Parathyroid adenoma (tissue), 2 donors: Measurements from ENCODE around the gene SKA1.
"Not testable (repeated sequence)": the region's sequence is repeated elsewhere in the genome, so short reads cannot be mapped to it uniquely, and the experiment has no call there.

Experiments
- H2AFZ ChIP-seq: fragments of 300-600 bp; sonication (generic); one replicate; pipeline ENCODE4 v1.7.0; 2017; ENCODE audit warnings: antibody characterized with exemption, mild to moderate bottlenecking
- H3K27ac ChIP-seq: fragments of 300-600 bp; sonication (generic); one replicate; pipeline ENCODE4 v1.7.0; 2017
- H3K27me3 ChIP-seq: fragments of 300-600 bp; sonication (generic); one replicate; pipeline ENCODE4 v1.7.0; 2017; ENCODE audit warnings: low read length; ENCODE audit not compliant: control insufficient read depth, insufficient read depth
- H3K36me3 ChIP-seq: fragments of 300-600 bp; sonication (generic); one replicate; pipeline ENCODE4 v1.7.0; 2017; ENCODE audit warnings: low read length; ENCODE audit not compliant: control insufficient read depth, insufficient read depth
- H3K4me1 ChIP-seq: fragments of 300-600 bp; sonication (generic); one replicate; pipeline ENCODE4 v1.7.0; 2017; ENCODE audit warnings: control low read depth
- H3K4me2 ChIP-seq: fragments of 300-600 bp; sonication (generic); one replicate; pipeline ENCODE4 v1.7.0; 2017; ENCODE audit warnings: low read length
- H3K4me3 ChIP-seq: fragments of 300-600 bp; sonication (generic); one replicate; pipeline ENCODE4 v1.7.0; 2017; ENCODE audit warnings: low read depth, low read length
- H3K79me2 ChIP-seq: fragments of 300-600 bp; sonication (generic); one replicate; pipeline ENCODE4 v1.7.0; 2017; ENCODE audit warnings: control low read depth
- H3K9ac ChIP-seq: fragments of 300-600 bp; sonication (generic); one replicate; pipeline ENCODE4 v1.7.0; 2017; ENCODE audit warnings: mild to moderate bottlenecking
- H3K9me3 ChIP-seq: fragments of 300-600 bp; sonication (generic); one replicate; pipeline ENCODE4 v1.7.0; 2017; ENCODE audit warnings: low read length; ENCODE audit not compliant: control insufficient read depth
- TF ChIP-seq, protein P1 (sequence below): fragments of 300-600 bp; sonication (generic); IDR thresholded peaks from one replicate; pipeline ENCODE4 v1.7.0; 2017; ENCODE audit warnings: antibody characterized with exemption, mild to moderate bottlenecking
- donor health status: primary hyperparathyroidism.

SKA1 gene

DNA sequence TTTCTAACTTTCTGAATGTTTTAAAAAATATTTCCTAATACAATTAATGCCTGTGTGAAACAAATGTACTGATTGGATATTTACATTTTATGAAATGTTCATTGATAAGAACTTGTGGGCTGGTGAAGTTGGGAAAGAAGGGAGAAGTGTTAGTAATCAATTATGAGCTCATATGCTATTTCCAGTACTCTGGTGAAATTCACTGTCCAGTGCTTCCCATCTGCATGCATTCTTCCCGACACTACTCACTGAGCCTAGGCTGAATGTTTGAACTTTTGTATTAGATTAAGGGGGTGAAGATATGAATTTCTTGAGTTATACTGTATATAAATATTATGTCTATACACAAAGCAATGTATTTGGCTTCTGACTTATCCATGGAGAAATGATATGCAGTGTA is 36.0 kb downstream of the SKA1 start:
- Histone ChIP-seq H3K9me3 (no peaks in the 10 kb centered on the region), H3K4me3 (no peak overlapping the region), H3K4me2 (no peak overlapping the region), H3K4me1 (no peaks in the 10 kb centered on the region), H3K36me3 (no peaks in the 10 kb centered on the region), H3K27ac (no peak overlapping the region), H3K79me2 (no peaks in the 10 kb centered on the region), H3K27me3 (no peaks in the 10 kb centered on the region), H3K9ac (no peak overlapping the region), H2AFZ (no peak overlapping the region)
- TF ChIP-seq, protein P1, sequence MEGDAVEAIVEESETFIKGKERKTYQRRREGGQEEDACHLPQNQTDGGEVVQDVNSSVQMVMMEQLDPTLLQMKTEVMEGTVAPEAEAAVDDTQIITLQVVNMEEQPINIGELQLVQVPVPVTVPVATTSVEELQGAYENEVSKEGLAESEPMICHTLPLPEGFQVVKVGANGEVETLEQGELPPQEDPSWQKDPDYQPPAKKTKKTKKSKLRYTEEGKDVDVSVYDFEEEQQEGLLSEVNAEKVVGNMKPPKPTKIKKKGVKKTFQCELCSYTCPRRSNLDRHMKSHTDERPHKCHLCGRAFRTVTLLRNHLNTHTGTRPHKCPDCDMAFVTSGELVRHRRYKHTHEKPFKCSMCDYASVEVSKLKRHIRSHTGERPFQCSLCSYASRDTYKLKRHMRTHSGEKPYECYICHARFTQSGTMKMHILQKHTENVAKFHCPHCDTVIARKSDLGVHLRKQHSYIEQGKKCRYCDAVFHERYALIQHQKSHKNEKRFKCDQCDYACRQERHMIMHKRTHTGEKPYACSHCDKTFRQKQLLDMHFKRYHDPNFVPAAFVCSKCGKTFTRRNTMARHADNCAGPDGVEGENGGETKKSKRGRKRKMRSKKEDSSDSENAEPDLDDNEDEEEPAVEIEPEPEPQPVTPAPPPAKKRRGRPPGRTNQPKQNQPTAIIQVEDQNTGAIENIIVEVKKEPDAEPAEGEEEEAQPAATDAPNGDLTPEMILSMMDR = no peak

DNA sequence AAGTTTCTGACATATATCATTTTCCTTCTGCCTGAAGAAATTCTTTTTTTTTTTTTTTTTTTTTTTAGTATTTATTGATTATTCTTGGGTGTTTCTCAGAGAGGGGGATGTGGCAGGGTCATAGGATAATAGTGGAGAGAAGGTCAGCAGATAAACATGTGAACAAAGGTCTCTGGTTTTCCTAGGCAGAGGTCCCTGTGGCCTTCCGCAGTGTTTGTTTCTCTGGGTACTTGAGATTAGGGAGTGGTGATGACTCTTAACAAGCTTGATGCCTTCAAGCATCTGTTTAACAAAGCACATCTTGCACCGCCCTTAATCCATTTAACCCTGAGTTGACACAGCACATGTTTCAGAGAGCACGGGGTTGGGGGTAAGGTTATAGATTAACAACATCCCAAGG is 42.0 kb downstream of the SKA1 start:
- H3K9me3 ChIP-seq, H3K36me3 ChIP-seq, H3K79me2 ChIP-seq, H3K4me1 ChIP-seq, H3K4me2 ChIP-seq, H3K27ac ChIP-seq, H3K4me3 ChIP-seq, H2AFZ ChIP-seq, H3K9ac ChIP-seq, H3K27me3 ChIP-seq: not testable (repeated sequence)

DNA sequence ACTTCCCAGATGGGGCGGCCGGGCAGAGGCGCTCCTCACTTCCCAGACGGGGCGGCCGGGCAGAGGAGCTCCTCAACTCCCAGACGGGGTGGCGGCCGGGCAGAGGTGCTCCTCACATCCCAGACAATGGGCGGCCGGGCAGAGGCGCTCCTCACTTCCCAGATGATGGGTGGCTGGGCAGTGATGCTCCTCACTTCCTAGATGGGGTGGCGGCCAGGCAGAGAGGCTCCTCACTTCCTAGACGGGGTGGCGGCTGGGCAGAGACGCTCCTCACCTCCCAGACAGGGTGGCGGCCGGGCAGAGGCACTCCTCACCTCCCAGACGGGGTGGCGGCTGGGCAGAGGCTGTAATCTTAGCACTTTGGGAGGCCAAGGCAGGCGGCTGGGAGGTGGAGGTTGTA is 42.9 kb downstream of the SKA1 start:
- not testable (repeated sequence) for H3K36me3 ChIP-seq, H2AFZ ChIP-seq, H3K4me1 ChIP-seq

DNA sequence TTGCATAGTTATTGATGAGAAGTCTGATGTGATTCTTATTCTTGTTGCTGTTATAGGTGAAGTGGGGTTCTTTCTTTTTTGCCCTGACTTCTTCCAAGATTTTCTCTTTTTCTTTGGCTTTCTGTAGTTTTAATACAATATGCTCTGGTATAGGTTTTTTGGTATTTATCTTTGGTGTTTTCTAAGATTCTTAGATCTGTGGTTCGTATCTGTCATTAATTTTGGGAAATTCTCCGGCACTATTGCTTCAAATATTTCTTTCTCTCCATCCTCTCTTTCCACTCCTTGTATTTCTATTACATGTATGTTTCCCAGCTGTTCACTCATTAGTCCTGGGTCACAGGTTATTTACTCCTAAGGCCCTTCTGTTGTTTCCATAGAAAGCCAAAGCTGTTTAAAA is 43.8 kb downstream of the SKA1 start:
- Histone ChIP-seq H3K4me1 (no peaks in the 10 kb centered on the region), H2AFZ (no peak overlapping the region), H3K27me3 (no peaks in the 10 kb centered on the region), H3K4me2 (no peak overlapping the region), H3K9ac (no peak overlapping the region), H3K79me2 (no peaks in the 10 kb centered on the region), H3K4me3 (no peak overlapping the region), H3K36me3 (no peaks in the 10 kb centered on the region), H3K9me3 (no peaks in the 10 kb centered on the region), H3K27ac (no peak overlapping the region)
- TF ChIP-seq, protein P1 = no peak

More for the DNA sequence above, 42.9 kb downstream of the SKA1 start:
- not testable (repeated sequence) for H3K4me2 ChIP-seq, H3K4me3 ChIP-seq, H3K79me2 ChIP-seq, H3K27ac ChIP-seq, H3K9me3 ChIP-seq, H3K9ac ChIP-seq, H3K27me3 ChIP-seq

DNA sequence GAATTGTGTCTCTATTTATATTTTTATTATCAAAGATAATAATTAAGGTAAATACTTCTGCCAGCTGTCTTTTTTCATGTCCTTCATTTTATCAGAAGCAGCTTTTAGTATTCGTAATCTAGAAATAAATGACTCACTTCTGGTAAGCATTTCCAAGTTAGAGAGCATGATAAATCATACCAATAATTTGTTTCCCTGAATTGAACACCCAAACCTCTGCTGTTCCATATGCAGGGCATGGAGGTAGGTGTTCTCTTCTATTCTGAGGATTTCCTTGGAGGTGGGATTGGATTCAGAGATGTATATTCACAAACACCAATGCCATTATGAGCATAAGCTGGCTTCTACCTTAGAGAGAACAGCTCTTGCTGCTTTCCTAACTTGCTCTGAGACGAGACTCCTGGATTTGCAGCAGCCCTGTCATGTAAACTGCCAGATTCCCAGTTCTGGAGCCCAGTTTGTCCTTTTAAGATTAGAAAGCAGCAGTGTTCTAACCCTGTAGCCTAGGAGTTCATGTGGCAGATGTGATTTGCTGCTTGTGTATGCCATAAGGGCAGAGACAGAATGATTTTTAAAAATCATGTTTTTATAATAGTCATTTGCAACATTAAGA is 47.5 kb downstream of the SKA1 start:
- TF ChIP-seq, protein P1 = no peak
- Histone ChIP-seq H2AFZ (peak overlapping the region; percentile 19), H3K27ac (no peak overlapping the region), H3K4me1 (no peaks in the 10 kb centered on the region), H3K79me2 (no peaks in the 10 kb centered on the region), H3K27me3 (no peaks in the 10 kb centered on the region), H3K9ac (no peak overlapping the region), H3K9me3 (no peaks in the 10 kb centered on the region), H3K4me3 (no peak overlapping the region), H3K36me3 (no peaks in the 10 kb centered on the region), H3K4me2 (no peak overlapping the region)
